IPS-20b (cell line): ENCODE measurements around the gene DES.

Experiments used
- H3K27ac ChIP-seq: one replicate; pipeline ENCODE4 v1.5.1; 2013; ENCODE audit warnings: low read length
- H3K27me3 ChIP-seq: 2 replicates; pipeline ENCODE4 v1.6.1; 2013; ENCODE audit warnings: mild to moderate bottlenecking, low read length, inconsistent platforms; ENCODE audit not compliant: insufficient read depth
- H3K36me3 ChIP-seq: 2 replicates; pipeline ENCODE4 v1.6.1; 2013; ENCODE audit warnings: low read depth, mild to moderate bottlenecking, inconsistent platforms, low read length, moderate library complexity; ENCODE audit not compliant: insufficient read depth
- H3K4me1 ChIP-seq: 2 replicates; pipeline ENCODE4 v1.6.1; 2013; ENCODE audit warnings: mild to moderate bottlenecking, control low read depth, inconsistent platforms, low read length, moderate library complexity; ENCODE audit not compliant: insufficient read depth
- H3K4me3 ChIP-seq: 2 replicates; pipeline ENCODE4 v1.5.1; 2013; ENCODE audit warnings: mild to moderate bottlenecking, low read length, inconsistent platforms
- H3K9ac ChIP-seq: 2 replicates; pipeline ENCODE4 v1.6.1; 2013; ENCODE audit warnings: low read depth, mild to moderate bottlenecking, inconsistent platforms, low read length, moderate library complexity
- H3K9me3 ChIP-seq: 2 replicates; pipeline ENCODE4 v1.6.1; 2013; ENCODE audit warnings: mild to moderate bottlenecking, low read depth, low read length, inconsistent platforms; ENCODE audit not compliant: insufficient read depth

The DES gene

DNA sequence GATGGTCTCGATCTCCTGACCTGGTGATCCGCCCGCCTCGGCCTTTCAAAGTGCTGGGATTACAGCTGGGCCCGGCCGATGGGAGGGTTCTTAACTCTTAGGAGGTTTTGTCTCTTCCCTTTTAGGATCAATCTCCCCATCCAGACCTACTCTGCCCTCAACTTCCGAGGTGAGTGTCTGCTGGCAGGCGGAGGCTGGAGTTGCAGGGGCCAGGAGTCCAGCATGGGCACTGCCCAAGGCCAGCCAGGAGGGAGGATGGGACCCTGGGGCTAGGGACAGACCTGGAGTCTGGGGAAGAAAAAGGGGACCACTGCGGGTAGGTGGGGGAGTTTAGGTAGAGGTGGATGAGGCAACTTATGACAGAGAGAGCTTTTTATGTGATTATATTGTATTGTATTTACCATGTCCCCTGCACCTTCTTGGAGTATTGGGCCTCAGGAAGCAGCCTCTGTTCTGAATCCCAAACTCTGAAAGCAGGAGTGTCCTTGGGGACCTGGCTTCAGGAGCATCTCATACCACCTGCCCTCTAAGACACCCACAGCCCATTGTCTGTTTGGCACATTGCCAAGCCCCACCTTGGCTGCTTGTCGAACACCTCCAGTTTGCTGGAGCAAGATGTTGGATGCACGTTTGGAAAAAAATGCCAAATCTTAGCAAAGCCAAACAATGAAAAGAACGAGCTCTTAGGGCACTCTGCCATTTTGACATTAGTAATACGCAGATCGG lies 5.6 kb downstream of the DES start:
- Histone ChIP-seq H3K4me3 (no peak overlapping the region), H3K27ac (no peak overlapping the region), H3K36me3 (no peaks in the 10 kb centered on the region), H3K4me1 (no peaks in the 10 kb centered on the region), H3K9me3 (no peaks in the 10 kb centered on the region), H3K9ac (no peak overlapping the region), H3K27me3 (peaks cover 14% of the 10 kb centered on the region)

DNA sequence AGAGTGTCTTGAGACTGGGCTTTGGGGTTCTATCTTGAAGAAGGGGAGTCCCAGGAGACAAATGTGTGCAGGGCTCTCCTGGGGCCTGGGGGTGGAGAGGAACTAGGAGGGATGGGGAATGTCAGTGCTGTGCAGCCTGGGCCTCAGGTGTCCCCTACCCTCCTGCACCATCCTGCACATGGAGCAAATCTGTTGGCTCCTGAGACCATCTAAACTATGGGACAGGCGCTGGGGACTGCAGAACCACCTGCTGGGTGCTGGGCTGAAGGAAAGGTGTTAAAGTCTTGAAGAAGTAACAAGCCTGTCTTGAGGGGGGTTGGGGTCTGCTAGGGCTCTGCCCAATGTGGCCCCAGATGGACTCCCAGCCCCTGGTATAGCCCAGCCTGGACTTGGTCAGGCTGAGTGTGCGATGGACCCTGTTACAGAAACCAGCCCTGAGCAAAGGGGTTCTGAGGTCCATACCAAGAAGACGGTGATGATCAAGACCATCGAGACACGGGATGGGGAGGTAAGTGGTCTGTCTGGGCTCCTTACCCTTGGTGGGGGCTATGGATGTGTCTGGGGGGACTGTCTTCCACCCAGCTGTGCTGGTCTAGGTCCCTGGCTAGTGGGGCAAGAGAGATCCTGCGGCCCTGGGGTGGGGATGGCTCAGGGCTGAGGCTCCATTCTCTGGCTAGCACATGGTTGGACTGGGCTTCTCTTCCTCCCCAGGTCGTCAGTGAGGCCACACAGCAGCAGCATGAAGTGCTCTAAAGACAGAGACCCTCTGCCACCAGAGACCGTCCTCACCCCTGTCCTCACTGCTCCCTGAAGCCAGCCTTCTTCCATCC lies 7.3 kb downstream of the DES start:
- Histone ChIP-seq H3K27me3 (no peaks in the 10 kb centered on the region; the same call in 1 of the 2 replicates), H3K4me3 (no peak overlapping the region), H3K9ac (no peak overlapping the region), H3K27ac (no peak overlapping the region), H3K36me3 (no peaks in the 10 kb centered on the region), H3K4me1 (no peaks in the 10 kb centered on the region), H3K9me3 (no peaks in the 10 kb centered on the region)

DNA sequence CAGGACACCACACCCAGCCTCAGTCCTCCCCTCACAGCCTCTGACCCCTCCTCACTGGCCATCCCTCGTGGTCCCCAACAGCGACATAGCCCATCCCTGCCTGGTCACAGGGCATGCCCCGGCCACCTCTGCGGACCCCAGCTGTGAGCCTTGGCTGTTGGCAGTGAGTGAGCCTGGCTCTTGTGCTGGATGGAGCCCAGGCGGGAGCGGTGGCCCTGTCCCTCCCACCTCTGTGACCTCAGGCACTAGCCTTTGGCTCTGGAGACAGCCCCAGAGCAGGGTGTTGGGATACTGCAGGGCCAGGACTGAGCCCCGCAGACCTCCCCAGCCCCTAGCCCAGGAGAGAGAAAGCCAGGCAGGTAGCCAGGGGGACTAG lies 7.9 kb downstream of the DES start:
- Histone ChIP-seq H3K27me3 (no peaks in the 10 kb centered on the region; the same call in 1 of the 2 replicates), H3K36me3 (no peaks in the 10 kb centered on the region), H3K4me3 (no peak overlapping the region), H3K4me1 (no peaks in the 10 kb centered on the region), H3K9ac (no peak overlapping the region), H3K27ac (no peak overlapping the region), H3K9me3 (no peaks in the 10 kb centered on the region)

DNA sequence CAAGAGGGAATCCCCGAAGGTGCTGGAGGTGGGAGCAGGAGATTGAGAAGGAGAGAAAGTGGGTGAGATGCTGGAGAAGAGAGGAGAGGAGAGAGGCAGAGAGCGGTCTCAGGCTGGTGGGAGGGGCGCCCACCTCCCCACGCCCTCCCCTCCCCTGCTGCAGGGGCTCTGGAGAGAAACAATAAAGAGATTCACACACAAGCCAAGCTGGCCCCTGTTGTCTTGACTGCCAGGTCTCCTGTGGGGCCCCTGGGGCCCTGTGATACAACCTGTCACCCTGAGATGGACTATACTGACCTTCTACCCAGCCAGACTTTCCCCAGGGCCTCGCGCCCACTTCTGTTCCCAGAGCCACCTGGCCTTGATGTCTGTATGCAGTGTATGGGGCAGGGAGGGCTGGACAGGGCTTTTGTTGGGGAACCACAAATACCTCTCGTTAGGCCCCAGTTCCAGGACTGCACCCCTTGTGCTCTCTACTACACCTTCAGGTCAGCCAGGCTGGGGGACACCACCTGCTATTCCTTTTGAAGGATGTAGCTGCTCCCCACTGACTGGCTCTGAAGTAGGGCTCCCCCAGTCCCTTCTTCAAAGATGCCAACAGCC lies 8.5 kb downstream of the DES start:
- Histone ChIP-seq H3K4me3 (no peak overlapping the region), H3K9me3 (no peaks in the 10 kb centered on the region), H3K9ac (no peak overlapping the region), H3K4me1 (no peaks in the 10 kb centered on the region), H3K27me3 (no peaks in the 10 kb centered on the region; the same call in 1 of the 2 replicates), H3K27ac (no peak overlapping the region), H3K36me3 (no peaks in the 10 kb centered on the region)

DNA sequence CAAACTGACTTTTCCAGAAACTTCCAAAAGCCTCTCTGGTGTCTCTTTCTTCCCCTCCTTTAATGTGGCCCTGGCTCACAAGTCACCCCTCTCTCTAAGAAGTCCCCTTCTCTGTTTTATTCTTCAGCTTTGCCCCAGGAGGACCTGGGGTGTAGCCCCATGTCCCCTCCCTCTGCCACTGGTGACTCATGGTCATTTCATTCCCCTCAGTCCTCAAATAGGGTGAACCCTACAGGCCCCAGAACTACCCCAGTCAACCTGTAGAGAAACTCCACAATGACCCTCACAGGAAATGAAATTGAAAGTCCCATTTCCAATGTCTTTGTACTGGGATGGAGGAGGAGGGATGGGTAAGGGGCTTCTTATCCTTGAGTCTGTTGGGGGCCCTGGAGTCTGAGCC lies 10.3 kb downstream of the DES start:
- Histone ChIP-seq H3K36me3 (no peaks in the 10 kb centered on the region), H3K27ac (no peak overlapping the region), H3K4me1 (no peaks in the 10 kb centered on the region), H3K9me3 (no peaks in the 10 kb centered on the region), H3K4me3 (no peak overlapping the region), H3K9ac (no peak overlapping the region), H3K27me3 (no peaks in the 10 kb centered on the region; the same call in 1 of the 2 replicates)

DNA sequence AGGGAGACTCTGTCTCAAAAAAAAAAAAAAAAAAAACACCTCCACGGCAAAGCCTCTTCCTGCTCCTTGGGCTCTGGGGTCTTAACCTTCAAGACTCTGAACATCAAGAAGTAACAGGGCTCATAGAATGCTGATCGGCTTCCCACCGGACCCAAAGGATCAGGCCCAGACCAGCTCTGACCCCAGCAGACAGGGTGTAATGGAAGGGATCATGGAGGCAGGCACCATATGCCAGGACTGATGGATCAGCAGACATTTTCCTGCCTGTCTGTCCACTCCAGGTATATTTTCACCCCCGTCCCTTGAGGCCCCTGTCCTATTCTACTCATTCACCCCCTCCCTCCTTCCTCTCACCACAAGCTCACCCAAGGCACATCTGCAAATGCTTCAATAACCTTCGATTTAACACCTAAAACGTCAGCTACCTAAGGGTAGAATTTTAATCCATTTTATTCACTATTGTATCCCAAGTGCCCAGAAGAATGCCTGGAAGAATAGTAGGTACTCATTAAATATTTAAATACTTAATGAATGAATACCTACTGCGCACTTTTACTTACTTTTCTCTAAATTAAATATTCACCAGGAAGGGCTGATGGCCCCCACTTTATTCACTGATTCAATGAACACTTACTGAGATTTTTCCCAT lies 11.9 kb downstream of the DES start:
- no peaks in the 10 kb centered on the region for H3K9me3 ChIP-seq
- H3K27me3 ChIP-seq: peaks cover 4% of the 10 kb centered on the region
- no peak overlapping the region for H3K4me3 ChIP-seq
- no peak overlapping the region for H3K27ac ChIP-seq
- H3K36me3 ChIP-seq: no peaks in the 10 kb centered on the region
- H3K4me1 ChIP-seq: peaks cover 3% of the 10 kb centered on the region; the same call in 1 of the 2 replicates
- H3K9ac ChIP-seq: no peak overlapping the region

GRCh38 chr2:219430633-219431615 lies 12.7 kb downstream of the DES start:
- Histone ChIP-seq H3K4me1 (peaks cover 3% of the 10 kb centered on the region; the same call in 1 of the 2 replicates), H3K27ac (no peak overlapping the region), H3K27me3 (peaks cover 12% of the 10 kb centered on the region), H3K36me3 (no peaks in the 10 kb centered on the region), H3K9ac (no peak overlapping the region), H3K4me3 (no peak overlapping the region), H3K9me3 (no peaks in the 10 kb centered on the region)

DNA sequence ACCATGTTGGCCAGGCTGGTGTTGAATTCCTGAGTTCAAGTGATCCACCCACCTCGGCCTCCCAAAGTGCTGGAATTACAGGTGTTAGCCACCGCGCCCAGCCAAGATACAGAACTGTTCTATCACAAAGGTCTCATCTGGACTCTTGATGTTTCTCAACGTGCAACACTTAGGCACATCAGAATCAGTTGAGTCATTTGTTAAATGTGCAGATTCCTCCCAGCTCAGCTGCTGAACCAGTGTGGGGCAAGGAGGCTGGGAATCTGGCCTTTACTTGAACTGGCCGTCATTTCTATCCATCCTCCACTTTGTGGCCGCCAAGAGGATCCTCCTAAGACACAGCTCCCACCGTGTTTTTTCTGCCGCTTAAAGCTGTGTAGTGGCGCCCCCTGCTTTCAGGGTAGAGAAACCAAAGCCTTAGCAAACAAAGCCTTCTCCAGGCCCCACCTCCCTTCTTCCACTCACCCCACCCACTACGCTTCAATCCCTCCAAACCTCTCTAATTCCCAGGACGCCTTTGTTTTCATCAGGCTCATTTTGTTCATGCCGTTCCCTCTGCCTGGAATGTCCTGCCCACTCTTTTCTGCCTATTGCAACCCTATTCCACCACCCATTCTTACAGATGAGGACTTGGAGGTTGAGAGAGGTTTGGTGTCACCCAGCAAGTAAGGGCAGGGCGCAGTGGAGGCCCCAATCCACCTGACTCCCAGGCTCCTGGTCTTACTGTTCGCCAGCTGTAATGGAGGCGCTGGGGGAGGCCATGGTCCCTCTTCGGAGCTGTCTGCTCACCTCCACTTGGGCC lies 15.7 kb downstream of the DES start:
- Histone ChIP-seq H3K27me3 (peaks cover 40% of the 10 kb centered on the region), H3K4me1 (peaks cover 3% of the 10 kb centered on the region; the same call in 1 of the 2 replicates), H3K9ac (peak overlapping the region; percentile 69), H3K9me3 (no peaks in the 10 kb centered on the region), H3K36me3 (no peaks in the 10 kb centered on the region), H3K4me3 (peak overlapping the region; percentile 63), H3K27ac (peak overlapping the region; percentile 13)

DNA sequence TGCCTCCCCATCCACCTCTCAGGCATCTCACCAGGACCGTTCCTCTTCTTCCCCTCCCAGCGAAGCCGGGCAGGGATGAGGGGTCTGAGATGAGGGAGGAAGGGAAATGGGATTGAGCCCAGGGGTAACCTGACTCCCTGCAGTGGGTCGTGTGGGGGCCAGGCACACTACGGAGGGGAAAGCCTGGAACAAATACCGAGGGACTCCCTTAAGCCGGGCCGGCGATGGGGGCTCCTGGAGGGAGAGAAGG lies 16.2 kb downstream of the DES start:
- H3K36me3 ChIP-seq: no peaks in the 10 kb centered on the region
- peak overlapping the region; percentile 63 for H3K4me3 ChIP-seq
- H3K27ac ChIP-seq: peak overlapping the region; percentile 13
- peaks cover 3% of the 10 kb centered on the region; the same call in 1 of the 2 replicates for H3K4me1 ChIP-seq
- no peaks in the 10 kb centered on the region for H3K9me3 ChIP-seq
- H3K9ac ChIP-seq: peak overlapping the region; percentile 69
- peaks cover 45% of the 10 kb centered on the region for H3K27me3 ChIP-seq

DNA sequence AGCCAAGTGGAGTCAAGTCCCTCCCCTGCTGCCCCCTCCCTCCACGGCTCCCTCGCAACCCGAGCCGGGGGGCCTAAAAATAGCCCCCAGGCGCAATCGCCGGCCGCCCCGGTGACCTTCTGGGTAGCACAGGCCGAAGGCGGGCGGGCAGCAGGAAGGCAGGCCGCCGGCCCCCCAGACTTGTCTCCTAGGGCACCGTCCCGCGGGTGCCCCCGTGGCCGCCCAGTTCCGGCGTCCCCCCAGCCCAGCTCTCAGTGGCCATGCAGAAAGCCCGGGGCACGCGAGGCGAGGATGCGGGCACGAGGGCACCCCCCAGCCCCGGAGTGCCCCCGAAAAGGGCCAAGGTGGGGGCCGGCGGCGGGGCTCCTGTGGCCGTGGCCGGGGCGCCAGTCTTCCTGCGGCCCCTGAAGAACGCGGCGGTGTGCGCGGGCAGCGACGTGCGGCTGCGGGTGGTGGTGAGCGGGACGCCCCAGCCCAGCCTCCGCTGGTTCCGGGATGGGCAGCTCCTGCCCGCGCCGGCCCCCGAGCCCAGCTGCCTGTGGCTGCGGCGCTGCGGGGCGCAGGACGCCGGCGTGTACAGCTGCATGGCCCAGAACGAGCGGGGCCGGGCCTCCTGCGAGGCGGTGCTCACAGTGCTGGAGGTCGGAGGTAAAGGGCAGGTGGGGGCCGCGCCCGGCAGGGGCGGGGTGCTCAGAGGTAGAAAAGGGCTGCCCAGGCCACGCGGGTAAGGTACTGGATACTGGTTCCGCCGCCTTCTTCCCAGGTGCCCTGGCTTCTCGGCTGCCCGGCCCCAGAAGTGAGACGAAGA lies 16.7 kb downstream of the DES start, which contains the start of gene SPEG:
Gene SPEG, plus strand, starts transcription at position 126 of the 808 bp plus-strand sequence. Its CDS starts 135 bp downstream, at position 261.
- Histone ChIP-seq H3K27ac (peak within 1 kb of the TSS; percentile 13), H3K9ac (peak within 1 kb of the TSS; percentile 69), H3K4me1 (peaks cover 3% of the 10 kb centered on the region; the same call in 1 of the 2 replicates), H3K36me3 (no peaks in the 10 kb centered on the region), H3K4me3 (peak within 1 kb of the TSS; percentile 63), H3K9me3 (no peaks in the 10 kb centered on the region), H3K27me3 (peaks cover 50% of the 10 kb centered on the region)
